ENCODE measurements around the gene RANBP10.
"Not testable (repeated sequence)": the region's sequence is repeated elsewhere in the genome, so short reads cannot be mapped to it uniquely, and the experiment has no call there.

Gene RANBP10

GRCh38 chr16:67779256-67780014 lies 26.9 kb downstream of the RANBP10 start:
- DNase-seq (ENCODE audit: low spot score): no peak

- DNase-seq (ENCODE audit: low spot score): no peak
These were observed 31.1 kb downstream of the RANBP10 start for GRCh38 chr16:67775273-67775672.

- no peak for DNase-seq (ENCODE audit: low spot score)
These were observed 31.9 kb downstream of the RANBP10 start for GRCh38 chr16:67774457-67774853.

GRCh38 chr16:67773569-67774456 lies 32.5 kb downstream of the RANBP10 start:
- no peak for DNase-seq (ENCODE audit: low spot score)

GRCh38 chr16:67773099-67773498 lies 33.3 kb downstream of the RANBP10 start:
- peak; percentile 11 for DNase-seq (ENCODE audit: low spot score)

GRCh38 chr16:67770346-67770991 lies 35.9 kb downstream of the RANBP10 start:
- no peak for DNase-seq (ENCODE audit: low spot score)

GRCh38 chr16:67767953-67768352 lies 38.4 kb downstream of the RANBP10 start:
- DNase-seq (ENCODE audit: low spot score): no peak

GRCh38 chr16:67766291-67766690 lies 40.1 kb downstream of the RANBP10 start:
- no peak for DNase-seq (ENCODE audit: low spot score)

- no peak for DNase-seq (ENCODE audit: low spot score)
These were observed 42.1 kb downstream of the RANBP10 start for GRCh38 chr16:67764158-67764667.

- DNase-seq (ENCODE audit: low spot score): no peak
These were observed 43.3 kb downstream of the RANBP10 start for GRCh38 chr16:67763066-67763465.

GRCh38 chr16:67762385-67762784 lies 44.0 kb downstream of the RANBP10 start:
- DNase-seq (ENCODE audit: low spot score): no peak

- no peak for DNase-seq (ENCODE audit: low spot score)
These were observed 44.4 kb downstream of the RANBP10 start for GRCh38 chr16:67761924-67762323.

- no peak for DNase-seq (ENCODE audit: low spot score)
These were observed 45.5 kb downstream of the RANBP10 start for GRCh38 chr16:67760956-67761230.

- no peak for DNase-seq (ENCODE audit: low spot score)
These were observed 46.0 kb downstream of the RANBP10 start for GRCh38 chr16:67760206-67760955.

- no peak for DNase-seq (ENCODE audit: low spot score)
These were observed 47.4 kb downstream of the RANBP10 start for GRCh38 chr16:67758966-67759365.

GRCh38 chr16:67758006-67758405 lies 48.4 kb downstream of the RANBP10 start:
- DNase-seq (ENCODE audit: low spot score): no peak

- no peak for DNase-seq (ENCODE audit: low spot score)
These were observed 53.7 kb downstream of the RANBP10 start for GRCh38 chr16:67752641-67753040.

- DNase-seq (ENCODE audit: low spot score): not testable (repeated sequence)
These were observed 55.0 kb downstream of the RANBP10 start for GRCh38 chr16:67751331-67751730.

- DNase-seq (ENCODE audit: low spot score): no peak
These were observed 55.9 kb downstream of the RANBP10 start for GRCh38 chr16:67750466-67750865.

- no peak for DNase-seq (ENCODE audit: low spot score)
These were observed 56.8 kb downstream of the RANBP10 start for GRCh38 chr16:67749436-67750078.

- no peak for DNase-seq (ENCODE audit: low spot score)
These were observed 57.5 kb downstream of the RANBP10 start for GRCh38 chr16:67748834-67749233.

Measured in globus pallidus (tissue), 1 donor.